WTC11 (cell line): ENCODE measurements around the gene ALLC. TPM values are rescaled to one million over a fixed set of nuclear protein-coding genes. Genes with fewer than 3 reads are reported as not detected.

ENCODE experiments used
- ATAC-seq: fragments of 200-7000 bp; cut with Tn5 transposase; 2 replicates; pipeline ENCODE4 v1.10.0; 2021; ENCODE audit warnings: mild to moderate bottlenecking, moderate library complexity
- CTCF ChIA-PET: fragments of 300-600 bp; sonication (Branson Sonifier 250); formaldehyde crosslinking; loops from one replicate; lab custom pipeline; 2021; ENCODE audit warnings: antibody characterized with exemption; lab: Charles Lee
- POLR2A ChIA-PET: fragments of 350-600 bp; sonication (Branson Sonifier 250); formaldehyde crosslinking; loops from one replicate; lab custom pipeline; 2021; ENCODE audit warnings: antibody characterized with exemption; lab: Charles Lee
- DNase-seq: peaks from one replicate; pipeline ENCODE4 v3.0.0; 2021; ENCODE audit warnings: low spot score
- H3K27ac Mint-ChIP-seq: 2 replicates; pipeline ENCODE4 v1.8.0; 2021; ENCODE audit warnings: mixed read lengths
- H3K27me3 Mint-ChIP-seq: 2 replicates; pipeline ENCODE4 v1.8.0; 2021; ENCODE audit warnings: low read depth, mild to moderate bottlenecking, moderate library complexity, mixed read lengths
- H3K36me3 Mint-ChIP-seq: 2 replicates; pipeline ENCODE4 v1.8.0; 2021; ENCODE audit warnings: mixed read lengths
- H3K4me1 Mint-ChIP-seq: 2 replicates; pipeline ENCODE4 v1.8.0; 2022; ENCODE audit warnings: mixed read lengths
- H3K4me3 Mint-ChIP-seq: 2 replicates; pipeline ENCODE4 v1.8.0; 2021; ENCODE audit warnings: mild to moderate bottlenecking, moderate library complexity, mixed read lengths
- H3K9me3 Mint-ChIP-seq: 2 replicates; pipeline ENCODE4 v1.8.0; 2021; ENCODE audit warnings: mixed read lengths
- ELF4 ChIP-seq: sonication (generic); formaldehyde crosslinking; IDR thresholded peaks from 2 replicates; pipeline ENCODE4 v1.8.1; 2022; ENCODE audit warnings: low read depth, mild to moderate bottlenecking, moderate library complexity, missing genetic modification reagents
- EMX1 ChIP-seq: fragments of 250-450 bp; sonication (Bioruptor Pico); IDR thresholded peaks from 2 replicates; pipeline ENCODE4 v1.8.0; 2021; ENCODE audit warnings: mild to moderate bottlenecking
- JAZF1 ChIP-seq: fragments of 250-450 bp; sonication (Bioruptor Pico); IDR thresholded peaks from 2 replicates; pipeline ENCODE4 v1.9.0; 2021; ENCODE audit warnings: moderate library complexity, mild to moderate bottlenecking, inconsistent platforms
- MAX ChIP-seq: sonication (generic); formaldehyde crosslinking; IDR thresholded peaks from 2 replicates; pipeline ENCODE4 v1.8.0; 2022; ENCODE audit warnings: mild to moderate bottlenecking, missing genetic modification reagents
- SMAD4 ChIP-seq: sonication (generic); formaldehyde crosslinking; IDR thresholded peaks from 2 replicates; pipeline ENCODE4 v1.8.0; 2022; ENCODE audit warnings: mild to moderate bottlenecking, missing genetic modification reagents
- STAT6 ChIP-seq: sonication (generic); formaldehyde crosslinking; conservative IDR thresholded peaks from 2 replicates; pipeline ENCODE4 v1.8.1; 2023; ENCODE audit warnings: mild to moderate bottlenecking, low read depth, missing genetic modification reagents, moderate library complexity
- TEAD1 ChIP-seq: sonication (generic); formaldehyde crosslinking; IDR thresholded peaks from 2 replicates; pipeline ENCODE4 v1.8.0; 2022; ENCODE audit warnings: mild to moderate bottlenecking, missing genetic modification reagents
- TP53 ChIP-seq: sonication (generic); formaldehyde crosslinking; IDR thresholded peaks from 2 replicates; pipeline ENCODE4 v1.8.1; 2023; ENCODE audit warnings: mild to moderate bottlenecking, missing genetic modification reagents
- USF1 ChIP-seq: sonication (generic); formaldehyde crosslinking; IDR thresholded peaks from 2 replicates; pipeline ENCODE4 v1.8.0; 2022; ENCODE audit warnings: mild to moderate bottlenecking, missing genetic modification reagents
- ZNF416 ChIP-seq: fragments of 250-450 bp; sonication (Bioruptor Pico); IDR thresholded peaks from 2 replicates; pipeline ENCODE4 v1.9.0; 2021; ENCODE audit warnings: mild to moderate bottlenecking, inconsistent platforms
- ZNF423 ChIP-seq: fragments of 250-450 bp; sonication (Bioruptor Pico); IDR thresholded peaks from 2 replicates; pipeline ENCODE4 v2.1.2; 2022; ENCODE audit warnings: mild to moderate bottlenecking, moderate library complexity
- total RNA-seq: library from RNA; stranded (reverse); gene quantifications from 3 replicates; pipeline ENCODE4 v1.2.3, GENCODE V29; 2021
- TF ChIP-seq, protein P1 (sequence below): sonication (generic); formaldehyde crosslinking; IDR thresholded peaks from 2 replicates; pipeline ENCODE4 v1.8.1; 2023; ENCODE audit warnings: mild to moderate bottlenecking, missing genetic modification reagents
- TF ChIP-seq, protein P2 (sequence below): sonication (generic); formaldehyde crosslinking; IDR thresholded peaks from 2 replicates; pipeline ENCODE4 v1.8.1; 2022; ENCODE audit warnings: low read depth, mild to moderate bottlenecking, moderate library complexity, missing genetic modification reagents, borderline replicate concordance
- TF ChIP-seq, protein P3 (sequence below): fragments of 250-450 bp; sonication (Bioruptor Pico); conservative IDR thresholded peaks from 2 replicates; pipeline ENCODE4 v1.9.0; 2021; ENCODE audit warnings: mild to moderate bottlenecking
- TF ChIP-seq, protein P4 (sequence below): sonication (generic); formaldehyde crosslinking; IDR thresholded peaks from 2 replicates; pipeline ENCODE4 v1.8.1; 2022; ENCODE audit warnings: mild to moderate bottlenecking, moderate library complexity, missing genetic modification reagents
- TF ChIP-seq, protein P5 (sequence below): sonication (generic); formaldehyde crosslinking; IDR thresholded peaks from 2 replicates; pipeline ENCODE4 v1.8.0; 2023; ENCODE audit warnings: missing genetic modification reagents, mild to moderate bottlenecking, borderline replicate concordance

ALLC gene
- total RNA-seq, 1 experiment from 2014 or later = not detected

DNA sequence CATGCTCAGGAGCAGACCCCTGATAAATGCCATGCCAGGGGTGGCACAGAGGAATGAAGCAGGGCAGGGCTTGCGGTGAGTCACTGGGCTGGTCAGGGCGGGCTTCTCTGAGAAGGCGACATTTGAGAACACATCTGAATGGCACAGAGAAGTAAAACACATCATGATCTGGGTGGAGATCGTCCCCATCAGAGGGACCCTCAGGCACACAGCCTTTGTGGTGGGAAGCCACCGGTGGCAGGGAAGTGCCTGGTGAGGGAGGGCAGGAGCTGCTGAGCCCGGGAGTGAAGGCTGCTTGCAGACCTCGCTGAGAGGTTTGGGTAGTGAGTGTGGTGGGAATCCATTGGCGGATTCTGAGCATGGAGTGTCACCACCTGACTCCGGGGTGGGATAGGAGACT lies 89.8 kb downstream of the ALLC start (continued):
- TF ChIP-seq, protein P1, sequence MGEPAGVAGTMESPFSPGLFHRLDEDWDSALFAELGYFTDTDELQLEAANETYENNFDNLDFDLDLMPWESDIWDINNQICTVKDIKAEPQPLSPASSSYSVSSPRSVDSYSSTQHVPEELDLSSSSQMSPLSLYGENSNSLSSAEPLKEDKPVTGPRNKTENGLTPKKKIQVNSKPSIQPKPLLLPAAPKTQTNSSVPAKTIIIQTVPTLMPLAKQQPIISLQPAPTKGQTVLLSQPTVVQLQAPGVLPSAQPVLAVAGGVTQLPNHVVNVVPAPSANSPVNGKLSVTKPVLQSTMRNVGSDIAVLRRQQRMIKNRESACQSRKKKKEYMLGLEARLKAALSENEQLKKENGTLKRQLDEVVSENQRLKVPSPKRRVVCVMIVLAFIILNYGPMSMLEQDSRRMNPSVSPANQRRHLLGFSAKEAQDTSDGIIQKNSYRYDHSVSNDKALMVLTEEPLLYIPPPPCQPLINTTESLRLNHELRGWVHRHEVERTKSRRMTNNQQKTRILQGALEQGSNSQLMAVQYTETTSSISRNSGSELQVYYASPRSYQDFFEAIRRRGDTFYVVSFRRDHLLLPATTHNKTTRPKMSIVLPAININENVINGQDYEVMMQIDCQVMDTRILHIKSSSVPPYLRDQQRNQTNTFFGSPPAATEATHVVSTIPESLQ (CRISPR knock-in tag) = no peak
- no peak for TF ChIP-seq STAT6 (CRISPR knock-in tag)
- TF ChIP-seq USF1 (CRISPR knock-in tag) = no peak
- no peak for TF ChIP-seq ZNF416 (CRISPR knock-in tag)
- TF ChIP-seq, all 79 proteins: peak for 0

DNA sequence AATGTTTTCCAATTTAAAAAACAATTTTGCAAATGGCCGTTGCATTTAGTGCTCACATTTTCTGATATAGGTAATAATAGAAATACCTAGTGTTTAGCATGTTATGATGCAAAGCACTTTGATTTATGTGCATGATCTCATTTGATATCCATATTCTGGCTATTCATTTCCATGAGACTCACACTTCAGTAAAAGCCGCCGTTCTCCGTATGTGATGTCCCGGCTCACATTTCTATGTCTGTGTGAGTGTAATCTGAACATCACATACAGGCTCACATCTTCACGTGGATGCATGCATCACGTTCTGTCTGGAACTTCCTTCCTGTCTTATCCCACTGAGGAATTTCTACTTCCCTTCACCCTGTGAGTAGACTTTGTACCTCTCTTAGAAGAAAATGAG lies 91.2 kb downstream of the ALLC start:
- POLR2A ChIA-PET = no interaction called here
- DNase-seq = no peak
- TF ChIP-seq, protein P2, sequence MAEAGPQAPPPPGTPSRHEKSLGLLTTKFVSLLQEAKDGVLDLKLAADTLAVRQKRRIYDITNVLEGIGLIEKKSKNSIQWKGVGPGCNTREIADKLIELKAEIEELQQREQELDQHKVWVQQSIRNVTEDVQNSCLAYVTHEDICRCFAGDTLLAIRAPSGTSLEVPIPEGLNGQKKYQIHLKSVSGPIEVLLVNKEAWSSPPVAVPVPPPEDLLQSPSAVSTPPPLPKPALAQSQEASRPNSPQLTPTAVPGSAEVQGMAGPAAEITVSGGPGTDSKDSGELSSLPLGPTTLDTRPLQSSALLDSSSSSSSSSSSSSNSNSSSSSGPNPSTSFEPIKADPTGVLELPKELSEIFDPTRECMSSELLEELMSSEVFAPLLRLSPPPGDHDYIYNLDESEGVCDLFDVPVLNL (CRISPR knock-in tag) = no peak
- TF ChIP-seq, protein P3, sequence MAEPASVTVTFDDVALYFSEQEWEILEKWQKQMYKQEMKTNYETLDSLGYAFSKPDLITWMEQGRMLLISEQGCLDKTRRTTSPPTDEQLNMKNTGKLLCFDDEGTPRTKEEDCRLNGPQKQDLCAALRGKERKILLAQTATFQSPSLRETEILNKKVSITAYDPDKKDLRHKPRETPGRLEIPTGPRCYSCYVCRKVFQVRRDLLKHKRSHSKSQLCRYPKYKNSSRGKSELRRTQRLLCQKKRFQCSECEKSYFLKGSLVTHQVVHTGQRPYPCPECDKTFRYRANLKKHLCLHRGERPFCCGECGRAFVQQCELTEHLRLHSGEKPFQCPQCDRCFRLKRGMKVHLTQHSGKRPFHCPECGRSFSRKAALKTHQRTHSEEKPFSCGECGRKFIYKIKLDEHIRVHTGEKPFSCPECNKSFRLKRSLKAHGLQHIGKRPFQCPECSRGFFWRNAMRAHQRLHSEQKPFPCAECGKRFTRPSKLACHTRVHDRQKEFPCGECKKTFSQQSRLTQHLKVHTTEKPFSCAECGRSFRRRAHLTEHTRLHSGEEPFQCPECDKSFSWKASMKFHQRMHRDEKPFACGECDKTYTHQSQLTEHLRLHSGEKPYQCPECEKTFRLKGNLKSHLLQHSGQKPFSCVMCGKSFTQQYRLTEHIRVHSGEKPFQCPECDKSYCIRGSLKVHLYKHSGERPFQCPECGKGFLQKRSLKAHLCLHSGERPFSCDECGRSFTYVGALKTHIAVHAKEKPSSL (CRISPR knock-in tag) = no peak
- TF ChIP-seq, protein P4, sequence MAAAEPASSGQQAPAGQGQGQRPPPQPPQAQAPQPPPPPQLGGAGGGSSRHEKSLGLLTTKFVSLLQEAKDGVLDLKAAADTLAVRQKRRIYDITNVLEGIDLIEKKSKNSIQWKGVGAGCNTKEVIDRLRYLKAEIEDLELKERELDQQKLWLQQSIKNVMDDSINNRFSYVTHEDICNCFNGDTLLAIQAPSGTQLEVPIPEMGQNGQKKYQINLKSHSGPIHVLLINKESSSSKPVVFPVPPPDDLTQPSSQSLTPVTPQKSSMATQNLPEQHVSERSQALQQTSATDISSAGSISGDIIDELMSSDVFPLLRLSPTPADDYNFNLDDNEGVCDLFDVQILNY (CRISPR knock-in tag) = no peak
- no peak for TF ChIP-seq ZNF423 (CRISPR knock-in tag)
- no peak for TF ChIP-seq EMX1 (CRISPR knock-in tag)
- TF ChIP-seq ELF4 (CRISPR knock-in tag) = no peak
- TF ChIP-seq, protein P1 (CRISPR knock-in tag) = no peak
- TF ChIP-seq MAX (CRISPR knock-in tag) = no peak
- no peak for TF ChIP-seq JAZF1 (CRISPR knock-in tag)
- TF ChIP-seq SMAD4 = no peak
- no peak for TF ChIP-seq TEAD1 (CRISPR knock-in tag)
- TF ChIP-seq, protein P5, sequence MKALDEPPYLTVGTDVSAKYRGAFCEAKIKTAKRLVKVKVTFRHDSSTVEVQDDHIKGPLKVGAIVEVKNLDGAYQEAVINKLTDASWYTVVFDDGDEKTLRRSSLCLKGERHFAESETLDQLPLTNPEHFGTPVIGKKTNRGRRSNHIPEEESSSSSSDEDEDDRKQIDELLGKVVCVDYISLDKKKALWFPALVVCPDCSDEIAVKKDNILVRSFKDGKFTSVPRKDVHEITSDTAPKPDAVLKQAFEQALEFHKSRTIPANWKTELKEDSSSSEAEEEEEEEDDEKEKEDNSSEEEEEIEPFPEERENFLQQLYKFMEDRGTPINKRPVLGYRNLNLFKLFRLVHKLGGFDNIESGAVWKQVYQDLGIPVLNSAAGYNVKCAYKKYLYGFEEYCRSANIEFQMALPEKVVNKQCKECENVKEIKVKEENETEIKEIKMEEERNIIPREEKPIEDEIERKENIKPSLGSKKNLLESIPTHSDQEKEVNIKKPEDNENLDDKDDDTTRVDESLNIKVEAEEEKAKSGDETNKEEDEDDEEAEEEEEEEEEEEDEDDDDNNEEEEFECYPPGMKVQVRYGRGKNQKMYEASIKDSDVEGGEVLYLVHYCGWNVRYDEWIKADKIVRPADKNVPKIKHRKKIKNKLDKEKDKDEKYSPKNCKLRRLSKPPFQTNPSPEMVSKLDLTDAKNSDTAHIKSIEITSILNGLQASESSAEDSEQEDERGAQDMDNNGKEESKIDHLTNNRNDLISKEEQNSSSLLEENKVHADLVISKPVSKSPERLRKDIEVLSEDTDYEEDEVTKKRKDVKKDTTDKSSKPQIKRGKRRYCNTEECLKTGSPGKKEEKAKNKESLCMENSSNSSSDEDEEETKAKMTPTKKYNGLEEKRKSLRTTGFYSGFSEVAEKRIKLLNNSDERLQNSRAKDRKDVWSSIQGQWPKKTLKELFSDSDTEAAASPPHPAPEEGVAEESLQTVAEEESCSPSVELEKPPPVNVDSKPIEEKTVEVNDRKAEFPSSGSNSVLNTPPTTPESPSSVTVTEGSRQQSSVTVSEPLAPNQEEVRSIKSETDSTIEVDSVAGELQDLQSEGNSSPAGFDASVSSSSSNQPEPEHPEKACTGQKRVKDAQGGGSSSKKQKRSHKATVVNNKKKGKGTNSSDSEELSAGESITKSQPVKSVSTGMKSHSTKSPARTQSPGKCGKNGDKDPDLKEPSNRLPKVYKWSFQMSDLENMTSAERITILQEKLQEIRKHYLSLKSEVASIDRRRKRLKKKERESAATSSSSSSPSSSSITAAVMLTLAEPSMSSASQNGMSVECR (CRISPR knock-in tag) = no peak
- TF ChIP-seq TP53 (CRISPR knock-in tag) = no peak
- peaks cover 34% of the 10 kb centered on the region for H3K27me3 Mint-ChIP-seq
- H3K4me1 Mint-ChIP-seq = no peaks in the 10 kb centered on the region
- peaks cover 86% of the 10 kb centered on the region for H3K9me3 Mint-ChIP-seq
- no peak for ATAC-seq
- CTCF ChIA-PET = no interaction called here
- no peak overlapping the region for H3K27ac Mint-ChIP-seq
- peaks cover 77% of the 10 kb centered on the region for H3K36me3 Mint-ChIP-seq
- no peak overlapping the region for H3K4me3 Mint-ChIP-seq
